Fibroblast of pulmonary artery (primary cell): ENCODE measurements around the gene C4A.
A peak's percentile ranks its signal among the peaks of the same experiment; 100 is the strongest.
"Not testable (repeated sequence)": the region's sequence is repeated elsewhere in the genome, so short reads cannot be mapped to it uniquely, and the experiment has no call there.

Source experiments
- DNase-seq: peaks from one replicate; pipeline ENCODE4 v3.0.0-alpha.2; 2010; ENCODE audit warnings: low read depth
- H3K4me3 ChIP-seq: replicated peaks from 2 replicates; pipeline ENCODE4 v1.5.1; 2011; ENCODE audit warnings: low read depth, mild to moderate bottlenecking, control low read depth, low read length, moderate library complexity
- TF ChIP-seq, protein P1 (sequence below): IDR thresholded peaks from 2 replicates; pipeline ENCODE4 v1.5.1; 2011; ENCODE audit warnings: mild to moderate bottlenecking, control low read depth, low read length, inconsistent platforms; ENCODE audit errors: missing control alignments

The C4A gene

DNA sequence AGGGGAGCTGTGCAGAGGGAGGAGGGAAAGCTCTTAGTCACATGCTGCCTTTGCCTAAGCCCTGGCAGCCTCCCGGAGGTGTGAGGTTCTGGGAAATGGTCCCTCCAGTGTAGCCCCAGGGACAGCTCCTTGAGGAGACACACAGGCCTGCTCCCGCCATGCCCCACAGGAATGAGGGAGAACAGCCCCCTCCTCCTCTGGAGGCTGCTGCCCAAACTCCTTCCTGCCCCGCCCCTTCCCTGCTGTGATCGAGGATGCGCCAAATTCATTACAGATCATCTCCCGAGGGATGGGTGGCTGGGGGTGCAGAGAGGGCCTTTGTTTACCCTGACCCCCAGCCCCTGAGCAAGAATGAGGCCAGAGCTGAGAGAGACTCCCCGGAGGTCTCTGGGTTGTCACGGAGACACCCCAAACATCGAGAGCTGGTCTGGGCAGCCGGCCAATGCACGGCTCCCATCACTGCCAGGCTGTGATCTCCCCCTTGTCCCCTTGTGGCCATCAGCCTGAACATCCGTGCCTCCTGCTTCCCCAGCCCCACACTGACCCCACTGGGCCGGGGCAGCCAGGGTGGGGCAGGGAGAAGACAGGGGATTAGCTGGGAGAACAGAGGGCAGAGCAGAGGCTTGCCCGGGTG, 64.7 kb downstream of the C4A start:
- TF ChIP-seq, protein P1, sequence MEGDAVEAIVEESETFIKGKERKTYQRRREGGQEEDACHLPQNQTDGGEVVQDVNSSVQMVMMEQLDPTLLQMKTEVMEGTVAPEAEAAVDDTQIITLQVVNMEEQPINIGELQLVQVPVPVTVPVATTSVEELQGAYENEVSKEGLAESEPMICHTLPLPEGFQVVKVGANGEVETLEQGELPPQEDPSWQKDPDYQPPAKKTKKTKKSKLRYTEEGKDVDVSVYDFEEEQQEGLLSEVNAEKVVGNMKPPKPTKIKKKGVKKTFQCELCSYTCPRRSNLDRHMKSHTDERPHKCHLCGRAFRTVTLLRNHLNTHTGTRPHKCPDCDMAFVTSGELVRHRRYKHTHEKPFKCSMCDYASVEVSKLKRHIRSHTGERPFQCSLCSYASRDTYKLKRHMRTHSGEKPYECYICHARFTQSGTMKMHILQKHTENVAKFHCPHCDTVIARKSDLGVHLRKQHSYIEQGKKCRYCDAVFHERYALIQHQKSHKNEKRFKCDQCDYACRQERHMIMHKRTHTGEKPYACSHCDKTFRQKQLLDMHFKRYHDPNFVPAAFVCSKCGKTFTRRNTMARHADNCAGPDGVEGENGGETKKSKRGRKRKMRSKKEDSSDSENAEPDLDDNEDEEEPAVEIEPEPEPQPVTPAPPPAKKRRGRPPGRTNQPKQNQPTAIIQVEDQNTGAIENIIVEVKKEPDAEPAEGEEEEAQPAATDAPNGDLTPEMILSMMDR = no peak
- no peak overlapping the region for H3K4me3 ChIP-seq
- peak; percentile 31 for DNase-seq

DNA sequence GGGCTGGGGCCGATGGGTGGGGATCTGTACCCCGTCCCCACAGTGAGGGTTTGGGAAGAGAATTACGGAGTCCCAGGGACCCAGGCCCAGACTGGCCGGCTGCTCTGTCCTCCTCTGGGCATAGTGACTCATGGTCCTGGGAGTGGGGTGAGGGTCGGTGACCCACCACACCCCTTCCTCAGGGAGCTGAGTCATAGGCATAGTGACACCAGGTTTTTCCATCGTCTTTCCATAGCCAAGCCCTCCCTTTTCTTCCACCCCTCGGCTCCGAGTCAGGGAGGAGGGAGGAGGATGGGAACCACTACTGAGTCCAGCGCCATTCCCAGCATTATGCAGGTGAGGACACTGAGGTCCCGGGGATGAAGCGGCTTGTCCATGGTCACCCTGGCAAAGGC, 65.2 kb downstream of the C4A start:
- TF ChIP-seq, protein P1 = no peak
- H3K4me3 ChIP-seq = no peak overlapping the region
- peak; percentile 46 for DNase-seq

DNA sequence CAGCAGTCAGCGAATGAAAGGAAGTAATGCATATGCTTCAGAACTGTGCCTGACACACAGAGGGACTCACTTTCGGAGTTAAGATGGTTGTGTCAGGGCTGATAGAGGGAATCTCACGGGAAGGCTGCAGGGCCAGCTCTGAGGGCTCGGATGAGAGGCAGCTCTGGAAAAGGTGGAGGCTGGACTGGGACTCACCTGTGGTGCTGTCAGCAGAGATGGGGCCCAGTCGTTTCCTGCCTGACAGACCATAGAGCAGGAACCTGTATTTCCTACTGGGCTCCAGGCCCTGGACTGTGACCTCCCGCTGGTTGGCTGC, 65.6 kb downstream of the C4A start:
- no peak overlapping the region for H3K4me3 ChIP-seq
- TF ChIP-seq, protein P1 = no peak
- DNase-seq = no peak

DNA sequence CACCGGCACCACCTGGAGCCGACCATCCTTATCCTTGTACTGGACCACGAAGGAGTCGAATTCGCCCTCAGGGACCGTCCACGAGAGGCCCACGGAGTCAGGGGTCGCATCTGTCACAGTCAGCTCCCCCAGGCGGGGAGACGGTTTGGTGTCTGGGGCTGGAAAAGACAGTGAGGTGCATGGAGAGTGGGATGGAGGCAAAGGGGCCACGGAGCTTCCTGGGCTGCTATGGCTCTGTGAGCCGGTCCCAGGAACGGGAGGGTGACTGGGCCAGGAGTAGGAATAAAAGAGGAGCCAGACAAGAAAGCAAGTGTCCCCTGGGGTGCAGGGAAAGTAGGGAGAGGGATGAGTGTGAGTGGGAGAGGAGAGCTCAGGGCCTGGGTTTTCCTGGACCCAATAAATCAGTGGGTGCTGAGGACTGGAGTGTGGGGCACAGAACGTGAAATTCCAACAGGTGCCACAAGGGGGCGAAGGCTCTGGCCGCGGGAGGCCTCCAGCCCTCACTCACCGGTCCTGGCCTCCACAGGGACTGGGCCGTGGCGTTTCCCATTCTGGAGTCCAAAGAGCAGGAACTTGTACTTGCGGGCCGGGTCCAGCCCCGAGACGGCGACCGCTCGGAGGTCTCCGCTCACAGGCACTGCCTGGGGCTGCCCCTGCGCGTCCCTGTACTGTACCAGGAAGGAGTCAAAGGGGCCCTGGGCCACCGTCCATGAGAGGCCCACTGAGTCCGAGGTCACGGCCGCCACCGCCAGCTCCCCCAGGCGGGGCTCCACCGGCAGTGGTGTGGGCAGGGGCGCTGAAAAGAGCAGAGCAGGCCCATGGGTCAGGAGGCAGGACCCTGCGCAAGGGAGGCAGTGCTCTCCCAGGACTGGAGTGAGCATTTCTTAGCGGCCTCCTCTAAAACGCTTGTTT, 66.3 kb downstream of the C4A start:
- DNase-seq = peak; percentile 65
- TF ChIP-seq, protein P1 = peak; percentile 77
- no peak overlapping the region for H3K4me3 ChIP-seq

DNA sequence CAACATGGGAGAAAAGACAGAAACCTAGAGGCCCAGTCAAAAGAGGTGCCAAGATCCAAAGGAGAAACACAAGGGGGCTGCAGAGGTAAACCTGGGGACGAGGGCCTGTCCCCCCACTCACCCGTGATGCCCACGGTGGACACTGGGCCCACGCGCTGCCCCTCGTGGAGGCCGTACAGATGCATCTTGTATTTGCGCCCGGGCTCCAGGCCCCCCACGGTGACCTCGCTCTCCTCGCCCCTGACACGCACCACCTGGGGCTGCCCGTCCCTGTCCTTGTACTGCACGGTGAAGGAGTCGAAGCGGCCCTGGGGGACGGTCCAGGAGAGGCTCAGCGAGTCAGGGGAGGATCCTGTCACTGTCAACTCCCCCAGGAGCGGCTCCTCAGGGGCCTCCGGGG, 67.3 kb downstream of the C4A start:
- not testable (repeated sequence) for DNase-seq, H3K4me3 ChIP-seq

DNA sequence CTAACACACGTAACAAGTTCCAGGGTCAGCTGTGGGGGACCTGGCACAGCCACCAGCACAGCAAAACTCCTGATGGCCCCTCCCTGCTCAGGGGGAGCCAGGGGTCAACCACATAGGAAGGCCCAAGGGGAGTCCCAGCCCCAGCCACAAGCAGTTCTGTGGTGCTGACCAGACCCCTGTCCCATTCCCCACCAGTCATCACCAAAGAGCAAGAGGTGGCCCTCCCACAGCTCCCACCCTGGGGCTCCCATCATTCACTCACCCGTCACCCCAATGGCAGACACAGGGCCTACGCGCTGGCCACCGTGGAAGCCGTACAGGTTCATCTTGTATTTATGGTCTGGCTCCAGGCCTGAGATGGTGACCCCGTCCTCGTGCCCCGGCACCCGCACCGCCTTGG, 67.9 kb downstream of the C4A start:
- DNase-seq, H3K4me3 ChIP-seq: not testable (repeated sequence)

DNA sequence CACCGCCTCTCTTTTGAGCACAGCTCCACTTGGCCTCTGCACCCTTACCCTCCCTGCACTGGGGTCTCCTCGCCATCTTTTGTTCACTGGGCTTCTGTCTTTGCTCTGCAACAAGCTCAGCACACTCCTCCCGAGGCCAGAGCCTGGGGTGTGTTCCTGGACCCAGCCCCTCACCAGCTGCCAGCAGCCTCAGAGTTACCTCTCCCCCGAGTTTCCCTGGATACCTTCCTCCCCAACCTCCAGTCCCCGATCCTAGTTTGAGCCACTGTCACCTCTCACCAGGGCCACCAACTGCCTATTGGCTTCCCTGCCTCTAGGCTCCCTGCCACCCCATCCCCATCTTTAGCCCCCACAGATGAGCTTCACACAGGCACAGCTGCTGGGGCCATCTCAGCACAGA, 68.7 kb downstream of the C4A start:
- TF ChIP-seq, protein P1 = no peak
- no peak overlapping the region for H3K4me3 ChIP-seq
- no peak for DNase-seq
